Measurements from ENCODE around the gene SELE.
"Not testable (repeated sequence)": the region's sequence is repeated elsewhere in the genome, so short reads cannot be mapped to it uniquely, and the experiment has no call there.

SELE gene

GRCh38 chr1:169723763-169724162, 10.1 kb downstream of the SELE start:
- DNase-seq: no peak

GRCh38 chr1:169722779-169723178, 11.1 kb downstream of the SELE start:
- DNase-seq: no peak

GRCh38 chr1:169715100-169715499, 18.8 kb downstream of the SELE start:
- not testable (repeated sequence) for DNase-seq

GRCh38 chr1:169713090-169713489, 20.8 kb downstream of the SELE start:
- DNase-seq: not testable (repeated sequence)

GRCh38 chr1:169712309-169712631, 21.6 kb downstream of the SELE start:
- no peak for DNase-seq

GRCh38 chr1:169711469-169712308, 22.2 kb downstream of the SELE start, which contains the start of gene SELL:
SELL (minus strand) TSS chr1:169711620; CDS start chr1:169711498, 122 bp downstream.
- peak; percentile 80 for DNase-seq

- DNase-seq: no peak
These were observed 25.2 kb downstream of the SELE start for GRCh38 chr1:169708647-169709046.

GRCh38 chr1:169707912-169708604, 25.8 kb downstream of the SELE start:
- DNase-seq: peak in 1 of 2 experiments; percentile 41

- no peak for DNase-seq
These were observed 29.1 kb downstream of the SELE start for GRCh38 chr1:169704797-169705196.

GRCh38 chr1:169701261-169702005, 32.4 kb downstream of the SELE start:
- DNase-seq: no peak

- DNase-seq: no peak
These were observed 34.2 kb downstream of the SELE start for GRCh38 chr1:169699707-169700106.

GRCh38 chr1:169698976-169699375, 34.9 kb downstream of the SELE start:
- DNase-seq: peak in 1 of 2 experiments; percentile 33

- DNase-seq: peak in 1 of 2 experiments; percentile 25
These were observed 36.1 kb downstream of the SELE start for GRCh38 chr1:169697755-169698154.

GRCh38 chr1:169696273-169697100, 37.4 kb downstream of the SELE start:
- DNase-seq: no peak

GRCh38 chr1:169694304-169695075, 39.4 kb downstream of the SELE start:
- DNase-seq: peak in 1 of 2 experiments; percentile 34

- DNase-seq: peak in 1 of 2 experiments; percentile 48
These were observed 41.0 kb downstream of the SELE start for GRCh38 chr1:169692756-169693460.

GRCh38 chr1:169690489-169690888, 43.4 kb downstream of the SELE start:
- DNase-seq: no peak

- no peak for DNase-seq
These were observed 44.5 kb downstream of the SELE start for GRCh38 chr1:169689395-169689794.

GRCh38 chr1:169688377-169688776, 45.5 kb downstream of the SELE start:
- DNase-seq: not testable (repeated sequence)

- no peak for DNase-seq
These were observed 50.2 kb downstream of the SELE start for GRCh38 chr1:169683661-169684060.

- not testable (repeated sequence) for DNase-seq
These were observed 50.7 kb downstream of the SELE start for GRCh38 chr1:169683168-169683567.
